GM21737 (cell line): ENCODE data around the gene ARL13B.

Source experiments
- ATAC-seq: cut with Tn5 transposase; IDR thresholded peaks from one replicate; pipeline ENCODE4 v1.9.1; 2021; ENCODE audit warnings: mild to moderate bottlenecking, moderate library complexity; ENCODE audit not compliant: unreplicated experiment

The ARL13B gene

DNA sequence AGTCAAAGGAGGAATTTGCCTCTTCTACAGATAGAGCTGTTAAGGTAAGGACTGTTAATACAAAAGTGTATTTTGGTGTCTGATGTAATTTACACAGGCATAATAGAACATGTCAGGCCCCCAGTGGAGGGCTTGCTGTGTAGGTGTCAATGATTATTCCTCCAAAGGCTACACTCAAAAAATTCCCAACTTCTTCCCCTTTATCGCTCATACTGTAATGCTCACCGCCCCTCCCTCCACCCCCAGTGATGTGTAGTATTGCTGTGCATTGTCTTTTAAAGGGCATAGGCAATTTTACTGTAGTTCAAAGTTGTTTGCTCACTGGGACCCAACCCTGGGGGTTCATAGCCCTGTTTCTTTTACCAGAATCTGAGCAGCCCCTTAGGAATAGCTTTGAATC is 115.2 kb downstream of the ARL13B start:
- ATAC-seq, result no peak

DNA sequence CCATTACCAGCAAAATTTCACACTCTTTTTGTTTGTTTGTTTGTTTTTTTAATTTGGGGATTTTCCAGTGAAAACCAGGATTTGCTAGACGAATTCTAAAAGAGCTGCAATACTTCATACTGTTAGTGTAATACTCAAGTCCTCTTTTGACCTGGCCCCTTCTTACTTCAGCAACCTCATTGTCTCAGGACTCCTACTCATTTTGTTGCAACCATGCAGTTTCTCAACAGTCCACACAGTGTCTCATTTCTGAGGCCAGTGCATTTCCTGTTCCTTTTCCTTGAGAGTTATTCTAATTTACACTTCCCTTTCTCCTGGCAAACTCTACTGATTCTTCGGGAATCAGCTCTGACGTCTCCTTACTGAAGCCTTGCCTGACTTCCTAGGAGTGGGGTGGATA is 118.5 kb downstream of the ARL13B start:
- no peak for ATAC-seq

DNA sequence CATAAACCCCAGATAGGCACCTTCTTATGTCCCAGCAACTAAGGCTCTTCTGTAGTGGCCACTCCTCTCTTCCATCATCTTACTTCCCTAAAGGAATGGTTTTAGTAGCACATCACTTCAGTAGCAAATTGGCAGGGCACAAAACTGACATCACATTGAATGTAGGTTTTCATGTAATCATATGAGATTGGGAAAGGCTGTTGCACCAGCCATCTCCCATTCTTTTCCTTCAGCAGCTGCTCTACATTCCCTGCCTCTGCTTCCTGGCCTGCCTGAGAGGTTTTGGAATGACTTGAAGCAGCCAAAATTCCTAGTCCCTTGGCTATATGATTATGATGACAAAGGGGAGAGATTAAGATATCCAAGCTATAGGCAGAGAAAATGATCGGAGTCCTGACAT is 119.4 kb downstream of the ARL13B start:
- no peak for ATAC-seq

DNA sequence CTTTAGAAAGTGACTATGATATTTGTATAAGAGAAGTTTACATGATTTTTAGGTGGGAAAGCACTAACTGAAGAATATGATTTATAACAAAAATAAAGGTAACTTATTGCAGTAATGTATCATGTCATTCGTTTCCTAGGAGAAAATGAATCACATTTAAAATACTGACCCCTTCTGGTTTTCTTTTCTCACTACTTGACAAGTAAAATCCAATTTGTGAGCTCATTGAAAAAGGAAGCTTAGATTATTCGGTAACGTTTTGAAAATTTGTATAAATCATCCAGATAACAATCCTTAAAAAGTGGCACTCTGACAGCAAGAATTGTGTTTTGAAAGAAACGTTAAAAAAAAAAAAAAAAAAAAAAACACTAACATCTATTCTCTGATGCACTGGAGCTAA is 121.9 kb downstream of the ARL13B start:
- ATAC-seq, result no peak
